NCI-H82 treated with DMSO at 0.1 percent for 48 hours (cell line): ENCODE measurements around the gene ATP11C.
"Not testable (repeated sequence)": the region's sequence is repeated elsewhere in the genome, so short reads cannot be mapped to it uniquely, and the experiment has no call there.

Experiments
- DNase-seq: peaks from one replicate; lab custom pipeline; 2025; ENCODE audit not compliant: unreplicated experiment; lab: John Stamatoyannopoulos, UW

Gene ATP11C

DNA sequence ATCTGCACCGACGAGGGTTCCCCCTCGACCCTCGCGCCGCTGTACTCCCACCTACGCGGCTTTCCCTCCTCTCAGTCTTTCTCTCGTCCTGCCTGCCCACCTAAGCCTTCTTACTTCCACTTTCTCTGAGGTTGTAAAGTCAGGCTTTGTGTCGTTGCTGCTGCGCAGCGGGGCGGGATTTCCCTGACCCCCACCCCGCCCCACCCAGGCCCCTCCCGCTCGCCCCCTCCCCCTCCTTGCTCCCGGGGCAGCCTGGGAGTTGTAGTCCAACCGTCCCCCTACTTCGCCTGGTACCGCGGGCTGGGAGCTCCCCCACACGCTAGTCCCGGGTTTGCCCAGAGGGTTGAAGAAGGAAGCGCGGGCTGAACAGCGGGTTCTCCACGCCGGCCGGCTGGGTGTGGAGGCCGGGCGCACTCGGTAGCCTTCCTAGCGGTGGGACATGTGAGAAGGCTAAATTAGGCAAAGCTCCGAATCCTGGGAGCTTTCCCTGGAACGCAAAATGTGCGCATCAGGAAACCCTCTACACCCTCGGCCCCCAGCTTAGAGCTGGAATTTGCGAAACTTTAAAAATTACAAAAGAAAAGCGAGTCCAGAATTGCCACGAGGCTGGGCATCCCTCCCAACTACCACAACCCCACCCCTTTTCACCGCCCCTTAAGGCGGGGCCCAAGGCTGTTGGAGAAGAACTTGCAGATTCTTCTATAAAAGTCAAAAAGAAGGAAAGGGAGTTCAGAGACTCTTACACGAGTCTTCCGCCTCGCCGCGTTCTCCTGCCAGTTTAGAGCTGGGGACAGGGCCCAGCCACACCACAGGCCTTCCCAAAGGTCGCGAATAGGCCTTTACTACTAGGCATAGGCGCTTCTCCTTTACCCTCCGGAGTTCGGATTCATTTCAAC lies at the start of gene ATP11C:
Gene ATP11C (minus strand): TSS at position 153 of the 896 bp plus-strand sequence. CDS start 1,011 bp downstream, outside the sequence.
- peak; percentile 33 for DNase-seq

DNA sequence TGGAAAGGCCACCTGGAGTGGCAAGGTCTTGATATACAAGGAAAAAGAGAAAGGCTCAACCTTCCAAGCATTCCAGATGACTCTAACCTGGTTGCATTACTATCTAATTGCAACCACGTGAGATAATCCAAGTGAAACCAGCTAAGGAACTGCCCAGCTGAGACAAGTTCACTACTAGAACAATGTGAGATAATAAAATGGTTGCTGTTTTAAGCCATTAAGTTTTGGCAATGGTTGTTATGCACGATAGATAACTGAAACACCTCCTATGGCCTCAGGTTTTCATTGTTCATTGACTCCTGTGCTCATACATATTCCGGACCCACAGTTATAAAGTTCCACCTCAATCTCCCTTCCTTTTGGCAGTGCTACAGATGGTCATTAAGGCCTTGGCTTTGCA lies 41.6 kb upstream of the ATP11C start:
- no peak for DNase-seq

DNA sequence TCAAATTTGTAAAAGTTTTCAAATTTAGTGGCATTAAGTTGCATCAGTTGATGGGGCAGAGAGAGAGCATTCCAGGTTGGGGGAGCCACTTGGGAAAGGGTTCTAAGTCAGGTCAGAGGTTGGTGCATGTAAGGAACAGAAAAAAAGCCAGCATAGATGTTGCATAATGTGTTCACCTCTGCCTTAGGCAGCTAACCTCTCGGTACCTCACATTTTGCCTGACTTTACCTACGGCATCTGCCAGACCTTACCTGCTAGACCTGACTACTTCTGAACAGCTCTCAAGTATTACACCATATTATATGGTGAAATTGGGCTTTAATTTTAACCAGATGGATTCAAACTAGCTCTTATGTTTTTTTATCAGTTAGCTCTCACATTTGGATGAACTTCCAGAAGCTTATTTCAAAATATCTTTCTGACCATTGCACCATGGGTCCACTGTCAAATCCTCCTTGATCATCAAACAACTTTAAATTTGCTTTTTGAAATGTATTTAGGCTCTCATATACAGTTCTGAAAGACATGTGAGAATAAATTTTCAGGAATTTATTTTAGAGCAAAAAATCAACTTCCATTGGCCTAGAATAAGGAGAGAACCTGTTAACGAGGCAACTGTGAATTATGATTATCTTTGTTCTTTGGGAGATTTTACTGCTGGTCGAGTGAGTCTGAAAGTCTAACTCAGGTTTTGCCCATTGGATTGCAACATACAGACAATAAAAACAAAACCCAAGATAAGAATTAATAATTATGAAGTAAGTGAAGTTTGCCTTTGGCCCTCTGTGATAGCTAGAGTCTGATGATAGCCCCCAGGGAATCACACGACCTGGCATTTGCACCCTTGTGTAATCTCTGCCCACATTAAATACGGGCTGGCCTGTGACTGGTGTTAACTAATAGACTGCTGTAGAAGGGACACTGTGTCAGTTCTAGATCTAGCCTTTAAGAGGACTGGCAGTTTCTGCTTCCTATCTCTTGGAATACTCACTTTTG lies 40.1 kb upstream of the ATP11C start:
- no peak for DNase-seq

DNA sequence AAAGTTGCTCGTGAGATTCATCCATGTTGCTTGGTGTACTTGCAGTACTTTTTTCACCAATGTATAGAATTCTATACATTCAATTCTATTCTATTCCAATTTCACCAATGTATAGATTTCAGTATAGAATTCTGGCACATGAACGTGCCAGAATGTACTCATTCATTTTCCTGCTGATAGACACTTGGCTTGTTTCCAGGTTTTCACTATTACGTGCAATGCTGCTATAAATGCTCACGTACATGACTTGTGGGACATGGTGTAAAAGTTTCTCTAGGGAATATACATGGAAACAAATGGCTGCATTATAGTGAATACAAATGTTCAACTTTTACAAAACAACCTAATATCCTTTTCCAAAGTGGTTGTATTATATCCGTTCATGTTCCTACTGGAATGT lies 39.3 kb upstream of the ATP11C start:
- no peak for DNase-seq

DNA sequence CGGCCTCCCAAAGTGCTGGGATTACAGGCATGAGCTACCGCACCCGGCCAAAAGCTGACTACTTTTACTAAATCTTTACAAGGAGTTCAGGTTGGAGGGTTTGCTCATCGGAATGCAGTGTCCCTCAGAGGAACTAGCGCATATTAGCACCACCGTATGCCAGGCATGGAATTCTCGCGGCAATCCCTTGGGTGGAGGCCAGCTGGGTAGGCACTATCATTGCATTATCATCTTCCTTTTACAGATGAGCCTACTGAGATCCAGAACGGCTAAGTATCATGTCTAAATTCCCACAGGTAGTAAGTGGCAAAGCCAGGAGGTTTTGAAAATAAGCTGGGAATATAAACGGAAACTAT lies 38.5 kb upstream of the ATP11C start:
- DNase-seq = no peak

DNA sequence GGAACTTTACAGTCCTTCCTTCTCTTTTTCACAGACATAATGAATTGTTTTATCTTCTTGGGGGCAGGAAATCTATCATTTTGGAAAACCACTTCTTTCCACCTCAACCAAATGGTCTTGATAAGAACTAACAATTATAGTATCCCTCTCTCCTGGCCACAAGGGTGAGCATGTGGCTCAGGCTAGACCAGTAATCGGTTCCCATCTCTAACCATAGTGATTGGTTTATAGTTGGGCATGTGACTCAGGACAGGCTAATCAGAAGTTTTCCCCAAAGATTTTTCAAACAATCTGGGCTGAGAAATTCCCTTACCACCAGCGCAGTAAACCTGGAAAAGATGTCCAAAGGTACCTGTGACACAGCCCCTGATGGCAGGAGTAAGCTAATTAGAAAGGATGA lies 36.4 kb upstream of the ATP11C start:
- no peak for DNase-seq

DNA sequence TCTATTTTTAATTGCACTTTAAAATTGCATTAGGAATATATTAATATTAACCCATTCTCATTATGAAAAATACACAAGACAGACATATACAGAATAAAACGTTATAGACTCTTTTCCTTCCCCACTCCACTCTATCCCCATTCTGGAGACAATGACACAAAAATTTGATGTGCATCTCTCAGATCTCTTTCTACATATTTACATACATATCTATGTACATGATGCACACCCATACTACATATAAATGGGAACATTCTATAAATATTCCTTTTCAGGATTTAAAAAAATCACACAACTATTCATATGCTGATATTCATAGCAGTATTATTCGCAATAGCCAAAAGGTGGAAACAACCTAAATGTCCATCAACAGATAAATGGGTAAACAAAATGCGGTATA lies 34.9 kb upstream of the ATP11C start:
- no peak for DNase-seq

DNA sequence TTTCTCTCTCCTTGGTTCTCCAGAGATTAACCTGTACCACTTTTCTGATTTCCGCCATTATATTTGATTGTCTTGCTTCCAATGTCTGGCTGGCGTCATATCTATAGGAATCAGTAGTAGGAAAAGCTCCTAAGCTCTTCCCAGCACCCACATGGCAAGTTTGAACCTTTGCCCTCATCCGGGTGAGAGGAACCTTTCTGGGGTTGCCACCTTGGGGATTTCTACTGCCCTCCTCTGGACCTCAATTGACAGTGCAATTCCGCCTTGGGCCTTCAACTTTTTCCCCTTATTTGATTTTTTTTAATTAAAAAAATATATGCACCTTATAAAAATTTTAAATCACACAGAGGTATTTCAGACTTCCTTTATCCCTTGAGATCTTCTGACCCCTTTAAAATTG lies 34.4 kb upstream of the ATP11C start:
- no peak for DNase-seq

DNA sequence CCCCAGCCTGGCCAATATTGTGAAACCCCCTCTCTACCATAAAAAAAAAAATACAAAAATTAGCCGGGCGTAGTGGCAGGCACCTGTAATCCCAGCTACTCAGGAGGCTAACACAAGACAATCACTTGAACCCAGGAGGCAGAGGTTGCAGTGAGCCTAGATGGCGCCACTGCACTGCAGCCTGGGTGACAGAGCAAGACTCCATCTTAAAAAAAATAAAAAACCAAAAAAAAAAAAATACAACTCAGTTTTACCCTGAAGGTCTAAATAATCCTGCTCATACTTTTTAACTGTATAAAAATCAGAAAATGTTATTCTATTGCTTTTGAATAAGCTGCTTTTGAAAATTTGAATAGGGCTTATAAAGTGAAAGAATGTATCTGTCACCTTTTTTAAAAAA lies 33.3 kb upstream of the ATP11C start:
- DNase-seq = not testable (repeated sequence)

DNA sequence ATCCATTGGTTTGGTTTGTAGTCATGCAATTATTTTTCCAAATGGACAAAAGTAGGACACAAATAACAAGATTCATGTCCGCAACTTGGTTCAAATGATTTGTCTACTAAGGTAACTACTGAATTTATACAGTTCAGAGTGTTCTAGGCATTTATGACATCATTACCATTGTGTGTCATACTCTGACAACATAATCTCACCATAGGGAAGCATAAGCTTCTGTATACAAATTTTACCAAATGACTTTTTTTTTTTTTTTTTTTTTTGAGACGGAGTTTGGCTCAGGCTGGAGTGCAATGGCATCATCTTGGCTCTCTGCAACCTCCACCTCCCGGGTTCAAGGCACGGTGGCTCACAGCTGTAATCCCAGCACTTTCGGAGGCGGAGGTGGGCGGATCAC lies 32.6 kb upstream of the ATP11C start, which contains the start of gene CXorf66:
Gene CXorf66 (minus strand): TSS at position 101 of the 400 bp plus-strand sequence. CDS start 25 bp downstream, at position 76.
- DNase-seq = no peak

DNA sequence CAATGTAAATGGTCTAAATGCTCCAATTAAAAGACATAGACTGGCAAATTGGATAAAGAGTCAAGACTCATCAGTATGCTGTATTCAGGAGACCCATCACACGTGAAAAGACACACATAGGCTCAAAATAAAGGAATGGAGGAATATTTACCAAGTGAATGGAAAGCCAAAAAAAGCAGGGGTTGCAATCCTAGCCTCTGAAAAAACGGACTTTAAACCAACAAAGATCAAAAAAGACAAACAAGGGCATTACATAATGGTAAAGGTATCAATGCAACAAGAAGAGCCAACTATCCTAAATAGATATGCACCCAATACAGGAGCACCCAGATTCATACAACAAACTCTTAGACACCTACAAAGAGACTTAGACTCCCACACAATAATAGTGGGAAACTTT lies 28.2 kb upstream of the ATP11C start:
- not testable (repeated sequence) for DNase-seq

DNA sequence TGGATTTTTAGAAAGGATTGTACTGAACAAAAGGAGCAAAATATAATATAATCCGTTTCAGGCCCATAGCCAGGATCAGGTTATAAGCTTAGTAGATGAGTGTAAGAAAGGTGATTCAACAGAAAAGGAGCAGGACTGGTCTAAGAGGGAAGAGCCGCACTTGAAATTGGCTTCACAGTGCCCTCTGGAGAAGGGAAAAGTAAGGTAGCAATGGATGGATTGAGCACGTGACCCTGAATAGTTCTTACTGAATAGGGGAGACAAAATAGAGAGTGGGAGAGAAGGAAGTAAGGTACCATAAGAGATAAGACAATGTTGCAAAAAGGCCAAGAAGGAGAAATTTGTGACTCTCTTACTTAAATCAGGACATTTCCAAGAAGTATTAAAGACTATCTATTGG lies 16.9 kb upstream of the ATP11C start:
- DNase-seq = no peak

DNA sequence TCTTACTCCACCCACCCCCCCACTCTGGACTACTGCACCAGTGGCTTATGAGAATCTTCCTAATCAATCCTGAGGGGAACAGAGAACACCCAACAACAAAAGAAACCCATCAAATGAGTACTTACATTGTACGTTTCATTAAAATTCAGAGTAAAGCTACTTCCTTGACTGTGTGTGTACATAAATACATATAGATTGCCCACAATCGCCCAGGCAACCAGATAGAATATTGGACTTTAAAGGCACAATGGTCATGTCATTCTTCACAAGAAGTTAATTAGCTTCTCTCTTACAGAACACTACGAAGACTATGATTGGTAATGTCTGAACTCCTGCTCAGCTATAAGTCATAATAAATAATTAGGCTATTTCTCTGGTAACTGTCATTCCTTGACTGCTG lies 12.2 kb upstream of the ATP11C start:
- no peak for DNase-seq

DNA sequence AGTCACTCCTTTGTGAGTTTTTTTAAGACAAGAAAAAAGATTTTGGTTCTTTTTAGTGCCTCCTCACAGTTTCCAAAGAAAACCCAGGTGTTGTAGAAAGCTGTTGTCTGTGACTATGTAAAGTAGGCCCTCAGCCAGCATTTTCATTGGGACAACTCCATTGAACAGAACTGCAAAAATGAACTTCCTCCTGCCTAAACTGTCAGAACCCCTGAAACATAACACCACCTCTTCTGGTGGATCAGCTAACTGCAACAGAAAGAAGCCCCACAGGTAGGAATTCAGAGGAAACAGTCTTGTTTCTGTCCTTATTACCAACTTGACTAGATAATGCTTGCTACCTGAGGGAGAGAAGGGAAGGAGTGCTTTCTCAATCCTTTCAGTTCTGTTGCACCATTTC lies 3.4 kb upstream of the ATP11C start:
- no peak for DNase-seq

DNA sequence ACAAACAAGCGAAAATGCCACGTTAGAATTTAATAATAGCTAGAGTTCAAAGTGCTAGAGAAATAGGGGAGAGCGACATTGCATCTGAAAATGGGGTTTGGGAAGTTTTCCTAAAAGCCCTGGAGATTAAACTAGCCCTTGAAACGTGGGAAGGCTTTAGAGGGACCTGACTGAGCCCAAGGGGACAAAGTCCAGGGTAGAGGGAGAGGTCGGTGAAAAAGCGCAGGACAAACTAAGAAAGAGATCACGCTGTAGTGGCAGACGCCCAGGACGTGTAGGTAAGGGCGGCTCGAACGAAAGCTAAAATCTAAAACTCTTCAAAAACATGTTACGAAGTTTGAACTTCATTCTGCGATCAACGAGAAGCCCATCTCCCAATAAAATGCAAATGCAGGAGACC lies 1.1 kb upstream of the ATP11C start:
- no peak for DNase-seq

DNA sequence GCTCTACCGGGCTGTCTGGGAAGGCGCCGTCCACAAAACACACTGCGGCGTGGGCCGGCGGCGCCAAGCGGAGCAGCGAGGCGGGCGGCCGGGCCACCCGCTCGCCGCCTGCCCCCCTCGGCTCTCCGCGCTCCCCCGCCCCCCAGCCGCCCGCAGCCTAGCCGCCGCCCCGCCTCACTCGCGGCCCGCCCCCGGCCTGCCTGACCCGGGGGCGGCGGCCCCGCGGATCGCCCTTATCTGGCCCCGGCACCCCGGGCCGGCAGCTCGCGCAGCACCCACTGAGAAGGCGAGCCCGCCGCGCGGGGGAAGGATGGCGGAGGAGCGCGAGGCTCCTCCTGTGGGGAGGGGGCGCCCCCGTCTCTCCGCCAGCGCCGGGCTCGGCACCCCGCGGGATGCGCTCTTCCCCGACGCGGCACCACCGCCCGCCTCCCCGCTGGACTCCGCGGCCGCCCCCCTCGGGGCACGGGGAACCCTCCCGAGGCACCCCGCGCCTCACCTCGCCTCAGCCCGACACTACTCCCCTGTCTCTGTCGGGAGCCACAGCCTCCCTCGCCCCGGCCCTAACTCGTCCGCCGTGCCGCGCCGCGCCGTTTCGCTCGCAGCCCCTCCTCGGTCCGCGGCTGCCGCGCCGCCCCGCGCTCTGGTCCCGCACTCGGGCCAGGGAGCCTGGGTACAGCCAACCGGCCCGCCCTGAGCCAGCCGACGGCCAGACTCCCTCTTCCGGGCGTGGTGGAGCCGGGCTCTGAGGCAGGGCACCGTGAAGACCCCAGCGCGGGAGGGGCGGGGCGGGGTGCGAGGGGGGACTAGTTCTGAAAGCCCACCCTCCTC lies 566 bp downstream of the ATP11C start:
- no peak for DNase-seq

DNA sequence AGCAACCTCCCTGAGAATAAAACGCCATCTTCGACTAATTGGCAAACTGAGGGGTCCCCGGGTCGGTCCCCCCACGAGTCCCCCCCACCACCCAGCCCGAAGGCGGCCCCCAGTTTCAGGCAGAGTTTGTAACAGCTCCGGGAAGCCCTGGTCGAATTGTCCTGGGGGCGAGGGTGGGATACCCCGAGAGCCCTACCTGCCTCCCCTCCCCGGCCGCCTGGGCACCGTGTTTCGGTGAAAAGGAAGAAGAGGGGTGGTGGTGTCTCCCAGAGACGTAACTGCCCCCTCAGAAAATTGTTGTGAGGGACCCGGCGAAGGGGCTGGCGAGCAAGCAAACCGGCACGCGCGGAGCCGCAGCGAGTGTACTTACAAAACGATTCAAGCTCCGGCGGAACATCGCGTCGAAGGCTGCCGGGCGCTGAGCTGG lies 1.2 kb downstream of the ATP11C start:
- no peak for DNase-seq

DNA sequence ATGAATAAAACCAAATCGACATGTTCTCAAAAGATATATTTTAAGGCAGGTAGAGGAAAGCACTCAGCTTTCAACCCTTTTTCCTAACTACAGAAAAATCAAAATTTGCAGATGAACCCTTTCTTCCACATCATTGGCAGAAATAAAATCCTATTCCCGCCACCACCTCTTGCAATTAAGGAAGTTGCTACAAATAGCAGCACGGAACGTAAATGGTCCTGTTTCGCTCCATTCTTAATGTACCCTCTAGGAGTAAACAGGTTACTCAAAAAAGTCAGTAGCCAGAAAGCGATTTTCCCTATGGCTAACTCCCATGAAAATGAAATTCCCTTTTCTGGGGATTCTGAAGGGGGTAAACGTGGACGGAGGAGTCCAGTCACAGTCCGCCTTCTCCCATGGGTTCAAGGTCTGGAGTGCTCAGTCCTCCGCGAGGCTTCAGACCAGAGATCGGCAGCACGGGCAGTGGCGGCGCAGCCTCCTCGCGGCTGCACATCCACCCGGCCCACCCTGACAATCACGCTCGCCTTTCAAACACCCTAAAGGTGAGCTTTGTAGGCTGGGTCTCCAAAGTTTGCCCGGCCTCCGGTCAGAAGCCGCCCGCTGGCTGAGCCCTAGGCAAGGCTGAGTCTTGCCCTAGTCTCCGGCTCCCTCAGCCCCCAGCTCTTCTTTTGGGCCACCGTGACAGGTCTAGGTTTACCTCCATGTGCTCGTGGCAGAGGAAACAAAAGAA lies 1.8 kb downstream of the ATP11C start:
- DNase-seq = no peak

DNA sequence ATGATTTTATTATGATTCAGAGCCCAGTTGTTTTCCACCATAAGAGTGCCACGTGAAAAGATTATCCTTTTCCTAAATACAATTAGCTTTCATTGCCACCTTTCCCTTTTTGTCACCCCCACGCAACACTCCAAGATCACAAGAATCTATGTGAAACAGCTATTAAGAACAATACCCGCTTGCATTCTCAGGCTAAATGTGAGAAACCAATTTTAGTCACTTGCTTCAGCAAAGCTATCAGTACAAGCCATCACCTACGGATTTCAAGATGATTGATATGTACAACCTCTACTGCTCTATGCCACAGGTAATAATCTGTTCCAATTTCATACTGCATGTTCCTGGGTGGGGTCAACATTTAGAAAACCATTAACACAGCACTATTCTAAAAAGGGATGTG lies 2.5 kb downstream of the ATP11C start:
- no peak for DNase-seq

DNA sequence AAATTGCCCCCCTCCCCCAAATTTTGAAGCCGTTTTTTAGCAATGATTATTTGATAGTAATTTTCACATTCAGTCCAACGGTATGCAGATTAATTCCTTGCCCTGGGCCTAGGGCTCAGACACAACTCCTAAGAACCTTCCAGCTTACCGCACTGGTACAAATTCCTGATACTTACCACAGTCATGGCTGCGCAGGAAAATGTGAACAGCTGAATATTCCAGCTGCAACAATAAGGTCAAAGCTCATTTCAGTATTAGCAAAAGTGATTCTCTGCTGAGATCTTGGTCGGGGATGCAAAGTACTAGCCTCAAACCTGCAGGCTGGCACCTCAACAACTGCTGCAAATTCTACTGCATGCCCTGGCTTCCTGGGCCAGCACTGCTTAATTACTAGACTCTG lies 3.0 kb downstream of the ATP11C start:
- DNase-seq = no peak
